Lung (tissue), 12 donors: Measurements from ENCODE around the gene GLB1L2. TPM values are rescaled to one million over a fixed set of nuclear protein-coding genes. Genes with fewer than 3 reads are reported as not detected.

Experiments
- ATAC-seq: fragments of 200-7000 bp; cut with Tn5 transposase; one replicate; pipeline ENCODE4 v1.9.1; 2020; ENCODE audit warnings: moderate number of reproducible peaks; ENCODE audit not compliant: insufficient read depth, low FRiP score
- DNase-seq, 3 donors: peaks; one replicate each; pipeline ENCODE4 v3.0.0-alpha.2; 2013 to 2017
- H3K27ac ChIP-seq, 2 donors: one replicate each; pipeline ENCODE4 v1.5.1; 2013; ENCODE audit warnings: mild to moderate bottlenecking in 2 of 2, moderate library complexity in 2 of 2, control low read depth in 1 of 2, inconsistent platforms in 1 of 2, low read depth in 1 of 2, low read length in 1 of 2
- H3K27me3 ChIP-seq, 3 donors: one replicate each; pipeline ENCODE4 v1.5.1; 2013; ENCODE audit warnings: low read length in 2 of 3; ENCODE audit not compliant: control insufficient read depth in 3 of 3, insufficient read depth in 3 of 3
- H3K36me3 ChIP-seq, 4 donors: one replicate each; pipeline ENCODE4 v1.5.1; 2013; ENCODE audit warnings: low read length in 4 of 4, mild to moderate bottlenecking in 1 of 4, moderate library complexity in 1 of 4; ENCODE audit not compliant: control insufficient read depth in 4 of 4, insufficient read depth in 4 of 4
- H3K4me1 ChIP-seq, 5 donors: one replicate each; pipeline ENCODE4 v1.5.1; 2013; ENCODE audit warnings: low read length in 5 of 5, mild to moderate bottlenecking in 2 of 5, moderate library complexity in 1 of 5; ENCODE audit not compliant: control insufficient read depth in 5 of 5, insufficient read depth in 5 of 5
- H3K4me3 ChIP-seq: one replicate; pipeline ENCODE4 v1.5.1; 2013; ENCODE audit warnings: mild to moderate bottlenecking, control low read depth, moderate library complexity
- H3K9ac ChIP-seq, 2 donors: one replicate each; pipeline ENCODE4 v1.5.1; 2013; ENCODE audit warnings: low read length in 2 of 2, control low read depth in 1 of 2; ENCODE audit not compliant: insufficient read depth in 1 of 2
- H3K9me3 ChIP-seq, 4 donors: one replicate each; pipeline ENCODE4 v1.5.1; 2013; ENCODE audit warnings: low read length in 3 of 4, mild to moderate bottlenecking in 1 of 4, moderate library complexity in 1 of 4; ENCODE audit not compliant: control insufficient read depth in 4 of 4, insufficient read depth in 3 of 4
- WGBS, 2 donors: extraction: QIAGEN DNeasy Blood & Tissue Kit; methylation state at CpG; one replicate each; pipeline ENCODE4 v1.1.7; 2013; 5-methylcytosine and 5-hydroxymethylcytosine counted together
- polyA plus RNA-seq, 2 donors: library from polyadenylated mRNA; stranded (reverse); fragments of 200-250 nt; gene quantifications; one replicate each; pipeline ENCODE4 v1.2.1, GENCODE V29; 2013
- total RNA-seq, 2 donors: library from RNA; depleted of rRNA in 1 of 2; stranded (reverse); fragments of >200 nt in 1 of 2; gene quantifications; one replicate each; pipeline ENCODE4 v1.2.1, GENCODE V29; 2014 to 2021
- TF ChIP-seq, protein P1 (sequence below): IDR thresholded peaks from 2 replicates; pipeline ENCODE4 v1.5.1; 2012; ENCODE audit warnings: mild to moderate bottlenecking; ENCODE audit errors: control extremely low read depth, extremely low read depth
- donor health status: control.
- donor health status: control.
- donor health status: Bipolar disorder and iron deficiency.
- donor health status: healthy.
- donor health status: DM: yes; HTN: yes; CAD: no.

GLB1L2 gene
- total and polyA plus RNA-seq, 4 donors = 7.1 to 13.6 (median 9.3) TPM

GRCh38 chr11:134385774-134386565 lies 54.2 kb downstream of the GLB1L2 start:
- TF ChIP-seq, protein P1, sequence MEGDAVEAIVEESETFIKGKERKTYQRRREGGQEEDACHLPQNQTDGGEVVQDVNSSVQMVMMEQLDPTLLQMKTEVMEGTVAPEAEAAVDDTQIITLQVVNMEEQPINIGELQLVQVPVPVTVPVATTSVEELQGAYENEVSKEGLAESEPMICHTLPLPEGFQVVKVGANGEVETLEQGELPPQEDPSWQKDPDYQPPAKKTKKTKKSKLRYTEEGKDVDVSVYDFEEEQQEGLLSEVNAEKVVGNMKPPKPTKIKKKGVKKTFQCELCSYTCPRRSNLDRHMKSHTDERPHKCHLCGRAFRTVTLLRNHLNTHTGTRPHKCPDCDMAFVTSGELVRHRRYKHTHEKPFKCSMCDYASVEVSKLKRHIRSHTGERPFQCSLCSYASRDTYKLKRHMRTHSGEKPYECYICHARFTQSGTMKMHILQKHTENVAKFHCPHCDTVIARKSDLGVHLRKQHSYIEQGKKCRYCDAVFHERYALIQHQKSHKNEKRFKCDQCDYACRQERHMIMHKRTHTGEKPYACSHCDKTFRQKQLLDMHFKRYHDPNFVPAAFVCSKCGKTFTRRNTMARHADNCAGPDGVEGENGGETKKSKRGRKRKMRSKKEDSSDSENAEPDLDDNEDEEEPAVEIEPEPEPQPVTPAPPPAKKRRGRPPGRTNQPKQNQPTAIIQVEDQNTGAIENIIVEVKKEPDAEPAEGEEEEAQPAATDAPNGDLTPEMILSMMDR = no peak
- Histone ChIP-seq H3K36me3 (no peaks in the 10 kb centered on the region), H3K4me1 (peaks cover 0 to 14% (median 5%) of the 10 kb centered on the region in 5 donors), H3K27me3 (peaks cover 0 to 3% (median 0%) of the 10 kb centered on the region in 3 donors), H3K4me3 (no peak overlapping the region), H3K9me3 (peaks cover 0 to 7% (median 0%) of the 10 kb centered on the region in 4 donors), H3K9ac (no peak overlapping the region), H3K27ac (no peak overlapping the region)
- WGBS, 2 donors = 38 to 59% methylated on average over 20 of the region's 20 CpGs
- no peak for ATAC-seq
- DNase-seq = peak; percentile 81 to 88 (median 82)

DNA sequence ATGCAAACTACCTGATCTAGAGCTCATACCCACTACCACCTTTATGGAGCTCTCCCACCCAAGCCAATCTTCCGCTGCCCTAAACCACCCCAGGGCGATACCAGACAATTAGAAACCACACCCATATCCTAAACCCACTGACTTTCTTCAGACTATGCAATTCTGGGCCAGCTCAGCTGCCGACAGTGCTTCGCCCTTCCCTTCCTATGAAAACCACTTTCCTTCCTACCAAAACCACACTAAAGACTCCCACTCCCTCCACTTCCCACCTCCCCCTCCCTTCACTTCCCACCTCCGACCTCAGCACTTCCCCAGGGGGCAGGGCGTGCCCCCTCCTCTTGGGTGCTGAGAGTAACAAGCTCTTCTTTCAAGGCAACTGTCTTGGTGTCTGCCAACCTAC lies 55.2 kb downstream of the GLB1L2 start:
- Histone ChIP-seq H3K4me1 (peaks cover 0 to 14% (median 5%) of the 10 kb centered on the region in 5 donors), H3K27ac (no peak overlapping the region), H3K36me3 (no peaks in the 10 kb centered on the region), H3K27me3 (peaks cover 0 to 3% (median 0%) of the 10 kb centered on the region in 3 donors), H3K9ac (no peak overlapping the region), H3K4me3 (no peak overlapping the region), H3K9me3 (peaks cover 0 to 7% (median 0%) of the 10 kb centered on the region in 4 donors)
- 29 to 48% methylated on average over 6 of the region's 6 CpGs for WGBS, 2 donors
- DNase-seq = no peak
- no peak for ATAC-seq
- TF ChIP-seq, protein P1 = no peak

DNA sequence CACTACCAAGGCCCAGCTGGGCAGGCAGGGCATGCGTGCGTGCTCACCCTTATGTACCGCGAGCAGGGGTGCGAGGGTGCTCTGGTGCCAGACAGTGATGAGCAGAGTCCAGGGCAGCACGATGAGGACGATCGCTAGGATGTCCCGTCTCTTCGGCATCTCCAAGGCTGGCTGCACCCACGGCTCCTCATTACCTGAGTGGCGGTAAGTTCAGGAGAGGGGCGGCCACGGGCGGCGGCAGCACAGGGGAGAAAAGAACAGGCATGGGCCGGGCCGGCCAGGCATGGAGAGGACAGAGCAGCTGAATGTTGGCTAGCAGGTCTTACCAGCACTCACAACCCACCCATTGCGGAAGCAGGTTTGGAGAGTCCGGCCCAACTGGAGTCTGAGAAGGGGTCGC lies 55.7 kb downstream of the GLB1L2 start:
- Histone ChIP-seq H3K27me3 (peaks cover 0 to 3% (median 0%) of the 10 kb centered on the region in 3 donors), H3K36me3 (no peaks in the 10 kb centered on the region), H3K4me1 (peaks cover 0 to 14% (median 5%) of the 10 kb centered on the region in 5 donors), H3K4me3 (no peak overlapping the region), H3K27ac (no peak overlapping the region), H3K9ac (no peak overlapping the region), H3K9me3 (peaks cover 0 to 7% (median 0%) of the 10 kb centered on the region in 4 donors)
- 91 to 93% methylated on average over 17 to 21 of the region's 21 CpGs for WGBS, 2 donors
- ATAC-seq (no peak), DNase-seq (no peak)
- TF ChIP-seq, protein P1 = no peak
